ENCODE data around the gene NBPF15. TPM values are rescaled to one million over a fixed set of nuclear protein-coding genes. Genes with fewer than 3 reads are reported as not detected.
A peak's percentile ranks its signal among the peaks of the same experiment; 100 is the strongest.
"Not testable (repeated sequence)": the region's sequence is repeated elsewhere in the genome, so short reads cannot be mapped to it uniquely, and the experiment has no call there.

NBPF15 gene
- total RNA-seq, 1 donor from 2014 or later, result 30.6 TPM

GRCh38 chr1:144413404-144414118, 47.9 kb downstream of the NBPF15 start:
- Mint-ChIP-seq H3K27ac (peak overlapping the region; percentile 96), H3K4me3 (peak overlapping the region; percentile 94), H3K4me1 (ENCODE audit: low read depth) (peaks cover 17% of the 10 kb centered on the region)
- intact Hi-C loops (cut with micrococcal nuclease); H3K36me3 Mint-ChIP-seq (ENCODE audit: low read depth); H3K27me3 Mint-ChIP-seq (ENCODE audit: insufficient read depth); H3K9me3 Mint-ChIP-seq; DNase-seq (ENCODE audit: low spot score): not testable (repeated sequence)

- intact Hi-C loops (cut with micrococcal nuclease); H3K27me3 Mint-ChIP-seq (ENCODE audit: insufficient read depth); H3K36me3 Mint-ChIP-seq (ENCODE audit: low read depth); H3K9me3 Mint-ChIP-seq: not testable (repeated sequence)
- H3K4me3 Mint-ChIP-seq, result peak overlapping the region; percentile 94
- H3K27ac Mint-ChIP-seq, result peak overlapping the region; percentile 96
- DNase-seq (ENCODE audit: low spot score), result peak; percentile 86
- peaks cover 17% of the 10 kb centered on the region for H3K4me1 Mint-ChIP-seq (ENCODE audit: low read depth)
Observed at GRCh38 chr1:144412491-144413403, 48.7 kb downstream of the NBPF15 start.

- Mint-ChIP-seq H3K4me1 (ENCODE audit: low read depth) (peaks cover 17% of the 10 kb centered on the region), H3K4me3 (peak overlapping the region; percentile 94), H3K27ac (peak overlapping the region; percentile 96)
- DNase-seq (ENCODE audit: low spot score), result peak; percentile 79
- H3K27me3 Mint-ChIP-seq (ENCODE audit: insufficient read depth); H3K9me3 Mint-ChIP-seq; H3K36me3 Mint-ChIP-seq (ENCODE audit: low read depth); intact Hi-C loops (cut with micrococcal nuclease): not testable (repeated sequence)
Observed at GRCh38 chr1:144412068-144412471, 49.4 kb downstream of the NBPF15 start.

DNA sequence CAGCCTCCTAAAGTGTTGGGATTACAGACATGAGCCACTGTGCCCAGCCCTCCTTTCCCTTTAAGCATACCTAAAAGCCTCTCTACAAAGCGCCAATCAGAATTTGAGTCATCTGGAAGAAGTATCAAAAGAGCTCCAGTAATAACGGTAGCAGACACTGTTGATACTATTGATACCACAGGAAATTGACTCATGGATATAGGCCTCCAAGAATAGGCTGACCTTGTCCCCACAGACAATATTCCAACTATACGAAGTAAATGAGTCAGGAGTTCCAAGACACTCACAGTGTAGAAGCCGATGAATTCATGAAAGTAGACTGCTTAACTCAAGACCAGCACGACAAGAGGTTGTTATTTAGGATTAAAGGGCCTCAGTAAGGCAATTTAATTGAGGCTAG, 58.7 kb downstream of the NBPF15 start:
- intact Hi-C loops (cut with micrococcal nuclease); H3K27ac Mint-ChIP-seq; DNase-seq (ENCODE audit: low spot score); H3K4me1 Mint-ChIP-seq (ENCODE audit: low read depth); H3K27me3 Mint-ChIP-seq (ENCODE audit: insufficient read depth); H3K4me3 Mint-ChIP-seq; H3K9me3 Mint-ChIP-seq; H3K36me3 Mint-ChIP-seq (ENCODE audit: low read depth): not testable (repeated sequence)

DNA sequence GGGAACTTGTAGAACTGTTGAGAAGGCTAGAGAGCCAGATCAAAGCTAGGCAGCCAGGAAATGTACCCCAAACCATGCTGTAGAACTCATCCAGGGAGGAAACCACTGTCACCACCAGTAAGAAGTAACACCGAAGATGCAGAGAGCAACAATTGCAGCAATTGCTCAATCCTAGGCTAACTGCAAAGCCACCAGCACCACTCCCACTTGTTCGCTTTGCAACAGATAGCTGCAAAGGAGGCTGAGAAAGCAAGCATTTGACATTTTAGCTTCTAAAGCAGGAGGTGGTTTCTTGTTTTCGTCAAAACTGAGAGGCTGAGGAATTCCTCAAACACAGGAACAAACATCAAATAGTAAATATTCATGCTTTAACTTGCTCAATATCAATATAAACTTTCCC, 89.8 kb downstream of the NBPF15 start:
- DNase-seq (ENCODE audit: low spot score); H3K9me3 Mint-ChIP-seq; H3K36me3 Mint-ChIP-seq (ENCODE audit: low read depth); H3K4me3 Mint-ChIP-seq; H3K27me3 Mint-ChIP-seq (ENCODE audit: insufficient read depth); H3K27ac Mint-ChIP-seq; intact Hi-C loops (cut with micrococcal nuclease); H3K4me1 Mint-ChIP-seq (ENCODE audit: low read depth): not testable (repeated sequence)

Other genes starting within 250 kb of the NBPF15 start
- not detected in 2 replicates for gene PPIAL4E, start 88.0 kb downstream of the NBPF15 start, total RNA-seq
- gene PPIAL4F, start 131.2 kb upstream of the NBPF15 start, total RNA-seq, result not detected in 2 replicates

All from activated T-helper 1 cell treated with anti-CD3 and anti-CD28 coated beads, Interleukin-12 subunit alpha, Interleukin-12 subunit beta, Interleukin-2, Interleukin-4 antibody, amounts not matched to agents 30 ng/mL and 10 ng/mL and 1 ng/mL, durations not matched to agents 14 hours and 24 hours and 36 hours (primary cell).